Measurements from ENCODE around the gene LRRN2.

Gene LRRN2

GRCh38 chr1:204662530-204662929 is 23.0 kb downstream of the LRRN2 start:
- no peak for DNase-seq (ENCODE audit: low spot score)

GRCh38 chr1:204660509-204660908 is 25.0 kb downstream of the LRRN2 start:
- no peak for DNase-seq (ENCODE audit: low spot score)

DNA sequence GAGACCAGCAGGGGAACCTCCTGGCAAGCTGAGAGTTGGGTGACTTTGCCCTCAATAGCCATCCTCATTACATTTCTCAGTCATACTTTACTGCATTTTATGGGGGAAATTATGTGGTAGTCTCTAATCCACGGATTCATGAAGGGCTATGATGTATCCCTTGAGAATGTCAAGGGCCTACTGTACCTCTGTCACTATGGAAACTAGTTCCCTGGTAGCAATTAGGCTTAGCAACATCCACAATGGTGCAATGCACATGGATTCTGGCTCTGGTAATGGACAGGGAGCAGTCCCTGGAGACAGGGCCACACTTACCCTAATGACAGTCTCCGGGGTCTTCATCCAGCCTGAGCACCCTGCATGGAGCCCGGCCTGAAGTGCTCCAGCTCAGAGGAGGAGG is 26.5 kb downstream of the LRRN2 start:
- DNase-seq (ENCODE audit: low spot score): no peak

- no peak for DNase-seq (ENCODE audit: low spot score)
Measured at GRCh38 chr1:204658295-204658694, 27.2 kb downstream of the LRRN2 start.

GRCh38 chr1:204653590-204654340 is 31.8 kb downstream of the LRRN2 start:
- no peak for DNase-seq (ENCODE audit: low spot score)

DNA sequence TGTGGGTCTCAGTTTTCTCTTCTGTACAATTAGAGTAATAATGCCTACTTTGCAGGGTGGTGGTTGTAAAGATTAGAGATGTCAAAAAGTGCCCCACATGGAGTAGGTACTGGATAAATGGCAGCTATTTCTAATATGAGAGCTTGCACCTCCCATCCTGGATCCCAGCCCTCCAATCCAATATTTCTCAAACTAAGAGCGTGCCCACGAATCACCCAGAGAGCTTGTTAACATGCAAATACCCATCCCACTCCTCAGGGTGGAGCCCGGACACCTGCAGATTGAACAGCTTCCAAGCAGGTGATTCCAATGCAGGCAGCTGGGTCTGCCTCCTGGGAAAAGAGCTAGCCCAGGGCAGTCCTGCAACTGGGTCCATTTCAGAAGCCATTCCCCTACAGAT is 33.0 kb downstream of the LRRN2 start:
- DNase-seq (ENCODE audit: low spot score): no peak

- no peak for DNase-seq (ENCODE audit: low spot score)
Measured at GRCh38 chr1:204651843-204652421, 33.6 kb downstream of the LRRN2 start.

GRCh38 chr1:204650911-204651570 is 34.5 kb downstream of the LRRN2 start:
- DNase-seq (ENCODE audit: low spot score): no peak

DNA sequence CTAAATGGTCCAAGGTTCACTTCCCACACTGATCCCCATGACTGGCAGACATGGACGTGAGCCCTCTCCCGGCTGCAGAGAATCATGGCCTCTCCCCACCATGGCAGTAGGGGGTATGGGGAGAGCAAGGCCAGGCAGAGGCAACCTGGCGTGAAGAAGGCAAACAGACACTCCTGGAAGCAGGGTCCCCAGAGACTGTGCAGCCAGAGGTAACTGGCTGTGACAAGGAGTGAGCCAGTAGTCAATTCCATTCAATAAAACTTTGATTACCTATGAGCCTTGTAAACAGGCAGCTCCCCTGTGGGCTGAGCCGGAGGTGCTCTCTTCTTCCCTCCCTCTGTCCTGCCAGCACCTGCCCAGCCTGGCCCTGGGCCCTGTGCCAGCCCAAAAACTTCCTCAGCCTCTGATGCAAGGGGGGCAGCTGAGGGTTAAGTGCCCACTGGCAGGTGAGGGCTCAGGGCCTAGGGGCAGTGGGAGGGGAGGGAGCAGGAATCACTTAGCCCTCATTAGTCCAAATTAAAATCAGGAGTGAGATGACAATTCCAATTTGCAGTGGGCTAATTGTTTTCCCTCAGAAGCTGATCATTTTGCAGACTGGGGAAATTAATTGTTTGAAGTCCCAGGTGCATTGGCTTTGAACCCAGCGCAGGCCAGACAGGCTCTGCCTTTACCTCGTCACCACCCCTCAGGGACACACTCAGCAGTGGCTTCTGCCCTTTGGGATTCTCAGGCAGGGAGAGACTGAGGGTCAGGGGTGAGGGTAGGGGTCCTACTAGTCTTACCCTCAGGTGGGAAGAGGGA is 35.6 kb downstream of the LRRN2 start:
- DNase-seq (ENCODE audit: low spot score): no peak

DNA sequence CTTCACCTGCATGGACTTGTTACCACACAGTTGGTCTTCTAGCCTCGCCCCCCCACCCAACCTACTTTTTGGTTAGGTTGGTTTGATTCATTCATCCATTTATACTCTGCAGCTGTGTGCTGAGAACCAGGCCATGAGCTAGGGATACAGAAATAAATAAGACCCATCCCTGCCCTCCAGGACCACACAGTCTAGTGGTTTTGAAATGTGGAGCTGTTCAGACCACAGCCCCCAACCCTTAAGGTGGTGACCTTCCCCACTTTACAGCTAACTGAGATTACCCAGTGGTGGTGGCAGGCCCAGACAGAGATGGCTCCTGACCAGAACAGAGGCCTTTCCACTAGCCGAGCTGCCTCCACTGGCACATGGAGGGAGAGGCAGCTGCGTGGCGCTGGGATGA is 37.0 kb downstream of the LRRN2 start:
- no peak for DNase-seq (ENCODE audit: low spot score)

- no peak for DNase-seq (ENCODE audit: low spot score)
Measured at GRCh38 chr1:204647805-204648153, 37.8 kb downstream of the LRRN2 start.

GRCh38 chr1:204647114-204647804 is 38.3 kb downstream of the LRRN2 start:
- no peak for DNase-seq (ENCODE audit: low spot score)

DNA sequence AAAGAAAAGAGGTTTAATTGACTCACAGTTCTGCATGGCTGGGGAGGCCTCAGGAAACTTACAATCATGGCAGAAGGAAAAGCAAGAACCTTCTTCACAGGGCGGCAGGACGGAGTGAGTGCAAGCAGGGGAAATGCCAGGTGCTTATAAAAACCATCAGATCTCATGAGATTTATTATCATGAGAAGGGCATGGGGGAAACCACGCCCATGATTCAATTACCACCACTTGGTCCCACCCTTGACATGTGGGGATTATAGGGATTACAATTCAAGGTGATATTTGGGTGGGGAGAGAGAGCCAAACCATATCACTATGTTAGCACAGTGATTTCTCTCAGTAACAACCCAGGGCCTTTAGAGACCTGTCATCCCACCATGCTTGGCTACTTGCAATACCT is 39.9 kb downstream of the LRRN2 start:
- DNase-seq (ENCODE audit: low spot score): no peak

GRCh38 chr1:204645251-204645650 is 40.3 kb downstream of the LRRN2 start:
- no peak for DNase-seq (ENCODE audit: low spot score)

DNA sequence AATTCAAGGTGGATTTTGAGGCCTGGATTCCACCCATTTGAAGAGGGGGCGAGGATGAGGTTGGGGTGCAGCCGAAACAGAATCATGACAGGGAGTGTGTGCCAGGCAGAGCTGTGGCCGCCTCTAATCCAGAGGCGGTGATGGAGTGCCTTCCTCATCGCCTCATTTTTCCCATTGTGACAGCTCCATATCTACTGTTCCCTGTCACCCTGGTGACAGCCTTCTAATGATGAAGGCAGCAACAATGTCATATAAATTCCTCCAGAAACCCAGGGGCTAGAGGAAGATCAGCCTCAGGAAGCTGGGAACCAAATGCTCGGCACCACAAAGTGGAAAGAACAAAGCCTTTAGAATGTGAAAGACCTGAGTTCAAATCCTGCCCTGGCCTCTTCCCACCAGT is 42.0 kb downstream of the LRRN2 start:
- DNase-seq (ENCODE audit: low spot score): no peak

GRCh38 chr1:204641936-204642335 is 43.6 kb downstream of the LRRN2 start:
- DNase-seq (ENCODE audit: low spot score): no peak

DNA sequence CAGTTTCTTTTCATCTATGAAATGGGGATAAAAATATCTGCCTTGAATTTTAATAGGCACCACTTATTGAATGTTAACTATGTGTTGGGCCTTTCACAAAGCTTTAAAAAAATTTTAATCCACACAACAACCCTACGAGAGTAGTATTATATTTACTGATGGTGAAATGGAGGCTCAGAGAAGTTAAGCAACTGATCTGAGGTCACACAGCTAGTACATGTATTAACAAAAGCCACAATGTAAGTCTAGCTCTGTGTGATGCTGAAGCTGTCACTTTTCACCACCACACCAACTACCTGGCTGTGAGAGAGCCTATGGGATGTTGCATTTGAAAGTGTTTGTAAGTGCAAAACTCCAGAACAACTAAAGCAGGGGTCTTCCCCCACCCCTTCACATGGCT is 44.1 kb downstream of the LRRN2 start:
- no peak for DNase-seq (ENCODE audit: low spot score)

DNA sequence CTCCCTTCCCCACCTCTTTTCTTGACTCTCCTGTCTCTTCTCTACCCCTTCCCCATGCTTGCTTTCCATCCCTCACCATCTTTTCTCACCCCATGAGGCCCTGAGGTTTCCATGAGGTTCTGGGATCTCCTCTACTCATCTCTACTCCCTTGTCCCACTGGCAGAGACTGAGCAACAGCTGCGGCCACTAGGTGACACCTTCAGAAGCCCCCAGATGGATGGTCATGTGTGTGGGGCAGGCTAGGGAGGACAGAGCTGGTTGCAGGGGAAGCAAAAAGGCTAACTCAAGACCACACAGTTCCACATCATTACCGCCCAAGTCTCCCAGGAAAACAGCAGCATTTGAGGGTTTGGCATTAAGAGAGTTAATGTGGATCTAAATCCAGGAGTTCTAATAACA is 45.0 kb downstream of the LRRN2 start:
- DNase-seq (ENCODE audit: low spot score): no peak

DNA sequence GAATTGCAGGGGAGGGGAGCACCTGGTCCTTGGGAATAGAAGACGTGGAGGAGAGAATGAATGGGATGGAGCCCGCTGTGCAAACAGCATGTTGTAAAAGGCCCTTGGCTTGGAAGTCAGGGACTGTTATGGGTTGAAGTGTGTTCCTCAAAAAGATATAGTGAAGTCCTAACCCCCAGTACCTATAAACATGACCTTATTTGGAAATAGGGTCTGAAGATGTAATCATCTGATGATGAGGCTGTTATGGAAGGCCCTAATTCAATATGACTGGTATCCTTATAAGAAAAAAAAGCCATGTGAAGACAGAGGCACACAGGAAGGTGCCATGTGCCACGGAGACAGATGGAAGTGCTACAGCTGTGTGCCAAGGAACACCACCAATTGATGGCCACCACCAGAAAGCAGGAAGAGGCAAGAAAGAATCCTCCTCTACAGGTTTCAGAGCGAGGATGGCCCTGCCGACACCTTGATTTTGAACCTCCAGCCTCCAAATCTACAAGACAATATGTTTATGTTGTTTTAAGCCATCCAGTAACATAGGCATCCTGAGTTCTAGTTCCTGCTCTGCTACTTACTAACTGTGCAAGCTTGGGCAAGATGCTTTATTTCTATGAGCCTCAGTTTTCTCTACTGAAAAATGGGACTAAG is 51.2 kb downstream of the LRRN2 start:
- DNase-seq (ENCODE audit: low spot score): no peak

DNA sequence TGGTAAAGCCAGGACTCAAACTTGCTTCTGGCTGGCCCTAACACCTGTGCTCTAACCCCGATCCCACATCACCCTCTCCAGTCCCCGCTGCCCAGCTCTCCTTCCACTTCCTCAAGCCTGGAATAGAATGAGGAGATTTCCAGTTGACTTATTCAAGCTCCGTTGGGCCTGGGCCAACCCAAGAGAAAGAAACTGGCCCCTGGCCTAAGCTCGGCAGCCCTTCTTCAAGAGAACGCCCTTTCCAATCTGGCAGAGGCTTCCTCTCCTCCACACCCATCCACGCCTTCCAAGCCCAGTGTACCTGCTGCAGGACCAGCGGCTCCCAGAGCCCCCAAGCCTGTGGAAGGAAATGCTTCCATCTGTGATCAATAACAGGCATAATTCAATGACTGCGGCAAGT is 51.9 kb downstream of the LRRN2 start:
- no peak for DNase-seq (ENCODE audit: low spot score)

DNA sequence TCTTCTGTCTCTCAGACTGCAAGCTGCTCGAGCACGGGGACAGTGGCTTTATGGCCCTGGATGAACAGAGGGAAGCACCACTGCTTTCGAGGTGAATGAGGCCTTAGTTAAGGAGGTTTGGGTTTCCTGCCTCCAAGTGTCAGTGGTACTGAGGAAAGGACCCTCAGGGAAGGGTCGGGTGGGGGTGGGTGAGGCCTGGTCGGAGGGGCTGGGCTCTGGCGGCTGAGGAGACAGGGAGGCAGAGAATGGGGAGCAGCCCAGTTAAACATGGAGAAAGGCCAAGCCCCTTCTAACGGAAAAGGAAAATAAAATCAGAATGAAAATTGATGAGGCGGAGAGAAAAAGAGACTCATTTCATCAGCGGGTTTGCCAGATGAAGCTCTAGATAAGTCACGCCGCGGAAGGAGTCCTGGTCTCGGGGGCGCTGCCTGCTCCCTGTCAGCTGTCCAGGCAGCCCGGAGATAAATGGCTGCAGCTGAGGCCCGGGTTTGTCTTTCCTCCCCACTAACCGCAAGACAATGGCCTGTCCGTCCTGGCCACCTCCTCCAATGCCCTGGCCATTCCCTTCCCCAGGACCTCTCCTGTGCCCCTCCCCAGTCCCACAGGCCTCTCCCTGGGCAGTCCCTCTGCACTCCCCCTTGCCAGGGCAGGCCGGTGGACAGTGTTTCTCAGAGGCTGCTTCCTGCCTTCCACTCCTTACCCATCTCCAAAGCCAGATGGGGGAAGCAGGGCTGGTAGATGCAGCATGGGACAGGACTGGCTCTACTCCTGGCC is 55.2 kb downstream of the LRRN2 start:
- no peak for DNase-seq (ENCODE audit: low spot score)

Data from germinal center (tissue), 1 donor.